GM18870 (cell line): ENCODE results near the gene INPP4B.

Source experiments
- ATAC-seq: cut with Tn5 transposase; IDR thresholded peaks from one replicate; pipeline ENCODE4 v1.9.1; 2021; ENCODE audit warnings: moderate library complexity; ENCODE audit not compliant: unreplicated experiment

The INPP4B gene

GRCh38 chr4:142314686-142315085 is 531.4 kb downstream of the INPP4B start:
- ATAC-seq: no peak

GRCh38 chr4:142314247-142314646 is 531.9 kb downstream of the INPP4B start:
- ATAC-seq: no peak

DNA sequence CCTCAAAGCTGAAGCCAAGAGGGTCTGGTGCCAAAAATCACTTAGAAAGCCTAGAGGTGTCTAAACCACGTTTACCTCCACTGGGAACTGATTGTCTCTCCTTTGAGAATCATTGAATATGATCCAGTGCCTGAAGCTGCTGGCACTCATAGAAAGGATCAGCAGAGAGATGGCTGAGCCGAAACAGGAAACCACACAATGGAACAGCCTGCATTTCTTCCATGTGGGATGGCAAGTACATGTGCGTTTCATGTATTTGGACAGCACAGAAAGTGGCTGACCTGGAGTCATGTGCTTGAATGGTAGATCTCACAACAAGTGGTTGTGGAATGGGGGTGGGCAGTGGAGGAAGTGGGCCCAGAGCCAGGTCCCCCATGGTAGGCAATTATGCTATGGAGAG is 533.7 kb downstream of the INPP4B start:
- no peak for ATAC-seq

DNA sequence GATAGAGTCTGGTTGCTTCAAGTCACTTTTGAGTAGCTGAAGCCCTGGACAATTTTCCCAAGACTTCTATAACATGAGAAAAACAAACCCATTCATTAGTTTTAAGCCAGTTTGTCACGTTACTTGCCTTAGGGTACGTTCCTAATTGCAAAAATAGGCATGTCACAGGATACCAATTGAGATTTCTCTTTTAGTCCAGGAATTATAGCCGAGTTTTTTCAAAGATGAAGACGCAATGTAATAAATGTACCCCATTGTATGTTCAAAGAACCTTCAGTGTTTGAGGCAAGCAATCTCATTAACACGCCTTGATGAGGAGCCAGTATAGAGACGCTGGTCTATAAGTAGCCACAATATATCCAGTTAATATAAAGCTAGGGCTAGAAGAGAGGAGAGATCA is 534.2 kb downstream of the INPP4B start:
- ATAC-seq: no peak

GRCh38 chr4:142309772-142310171 is 536.3 kb downstream of the INPP4B start:
- ATAC-seq: no peak

DNA sequence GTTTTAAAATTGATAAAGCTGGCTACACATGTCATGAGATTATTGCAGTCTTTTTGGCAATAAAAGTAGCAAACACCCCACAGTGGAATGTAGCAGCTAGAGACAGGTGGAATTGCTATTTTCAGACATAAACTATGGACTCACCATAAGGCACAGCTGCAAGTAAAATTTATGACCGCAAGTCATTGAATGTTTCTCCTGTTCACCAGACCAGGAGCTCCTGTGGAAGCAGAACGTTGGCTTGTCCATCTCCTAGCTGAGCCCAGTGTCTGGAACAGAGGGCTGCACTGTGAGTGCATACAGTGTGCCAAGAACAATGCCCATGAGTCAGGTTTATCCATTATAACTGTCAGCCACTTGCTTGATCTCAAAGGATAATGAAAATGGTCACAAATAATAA is 538.2 kb downstream of the INPP4B start:
- ATAC-seq: no peak

DNA sequence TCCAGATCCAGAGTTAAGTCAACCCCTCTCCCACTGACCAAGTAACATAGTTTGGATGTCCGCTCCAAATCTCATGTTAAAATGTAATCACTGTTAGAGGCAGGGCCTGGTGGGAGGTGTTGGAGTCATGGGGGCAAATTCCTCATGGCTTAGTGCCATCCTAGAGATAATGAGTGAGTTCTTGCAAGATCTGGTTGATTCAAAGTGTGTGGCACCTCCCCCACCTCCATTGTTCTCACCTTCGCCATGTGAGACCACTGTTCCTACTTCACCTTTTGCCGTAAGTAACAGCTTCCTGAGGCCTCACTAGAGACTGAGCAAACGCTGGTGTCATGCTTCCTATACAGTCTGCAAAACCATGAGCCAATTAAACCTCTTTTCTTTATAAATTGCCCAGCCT is 548.8 kb downstream of the INPP4B start:
- no peak for ATAC-seq

DNA sequence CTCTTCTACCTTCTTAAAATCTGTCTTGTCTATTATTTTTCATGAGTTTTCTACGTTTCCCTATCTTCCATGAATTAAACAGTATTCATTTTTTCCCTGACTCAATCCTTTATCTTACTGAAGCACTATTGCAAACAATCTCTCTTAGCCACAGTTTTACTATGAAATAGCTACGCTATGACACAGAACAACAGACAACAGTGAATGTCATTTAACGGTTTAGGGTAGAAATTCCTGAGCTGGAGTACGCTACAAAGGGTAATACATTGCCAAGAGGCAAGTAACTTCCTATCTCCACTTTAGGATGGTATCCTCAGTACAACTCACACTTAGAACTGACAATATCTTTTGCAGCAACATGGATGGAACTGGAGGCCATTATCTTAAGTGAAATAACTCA is 552.6 kb downstream of the INPP4B start:
- ATAC-seq: no peak

DNA sequence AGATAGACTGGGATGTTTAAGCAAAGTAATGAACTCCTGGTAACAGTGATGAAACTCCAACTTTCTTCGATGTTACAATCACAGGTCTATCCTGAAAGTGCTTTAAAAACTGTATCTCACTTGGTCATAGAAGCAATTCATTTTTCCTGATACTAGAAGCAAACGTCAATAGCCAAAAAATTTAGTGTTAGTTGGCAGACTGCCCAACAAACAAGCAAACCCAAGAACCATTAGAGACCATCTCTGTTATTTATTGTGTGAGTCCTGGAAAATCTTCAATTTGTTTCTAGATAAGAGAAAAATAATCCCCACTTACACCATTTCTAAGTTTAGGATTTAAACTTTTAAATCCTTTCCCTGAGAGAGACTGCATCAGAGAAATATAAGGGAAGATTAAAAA is 553.9 kb downstream of the INPP4B start:
- ATAC-seq: no peak

GRCh38 chr4:142291299-142292050 is 554.6 kb downstream of the INPP4B start:
- ATAC-seq: no peak

GRCh38 chr4:142287371-142287770 is 558.7 kb downstream of the INPP4B start:
- no peak for ATAC-seq

GRCh38 chr4:142285222-142285583 is 560.9 kb downstream of the INPP4B start:
- ATAC-seq: no peak

- ATAC-seq: no peak
Observed at GRCh38 chr4:142284402-142285221, 561.5 kb downstream of the INPP4B start.

DNA sequence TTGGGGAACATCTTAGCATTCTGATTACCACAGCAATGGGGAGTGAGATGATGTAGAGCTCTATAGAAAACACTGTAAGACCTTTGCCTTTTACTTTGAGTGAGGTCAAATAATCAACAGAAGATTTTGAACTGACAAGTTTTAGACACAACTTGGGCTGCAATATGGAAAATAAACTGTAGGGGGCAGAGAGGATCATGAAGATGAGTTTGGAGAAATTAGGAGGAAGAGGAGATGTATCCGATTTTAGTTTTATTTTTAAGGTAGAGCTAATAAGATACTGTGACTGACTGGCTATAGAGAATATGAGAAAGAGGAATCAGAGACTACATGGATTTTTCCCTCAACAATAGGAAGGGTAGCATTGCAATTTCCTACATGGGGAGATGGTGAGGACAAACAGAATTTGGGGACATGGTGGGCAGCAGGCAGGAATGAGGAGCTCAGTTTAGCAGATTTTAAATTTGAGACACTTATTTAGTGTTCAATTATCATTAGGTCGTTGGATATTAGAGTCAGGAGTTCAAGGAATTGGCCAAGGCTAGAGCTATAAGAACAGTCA is 563.1 kb downstream of the INPP4B start:
- ATAC-seq: no peak

- no peak for ATAC-seq
Observed at GRCh38 chr4:142281999-142282398, 564.1 kb downstream of the INPP4B start.

DNA sequence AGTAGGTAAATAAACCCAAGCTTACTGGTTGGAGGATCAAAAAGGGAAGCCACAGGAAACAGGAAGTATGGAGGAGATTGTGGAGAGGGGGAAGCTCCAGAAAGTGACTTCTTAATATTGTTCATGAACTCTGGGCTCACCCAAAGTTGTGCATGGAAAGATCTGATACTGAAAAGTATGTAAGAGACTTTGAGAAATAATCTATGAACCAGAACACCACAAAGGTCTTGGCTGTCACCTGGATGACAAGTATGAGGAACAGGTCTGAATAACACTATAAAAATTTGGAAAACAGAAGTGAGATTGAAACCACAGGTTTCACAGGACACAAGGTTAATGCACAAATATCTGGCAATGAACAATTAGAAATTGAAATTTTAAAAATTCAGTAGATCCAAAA is 567.4 kb downstream of the INPP4B start:
- no peak for ATAC-seq

DNA sequence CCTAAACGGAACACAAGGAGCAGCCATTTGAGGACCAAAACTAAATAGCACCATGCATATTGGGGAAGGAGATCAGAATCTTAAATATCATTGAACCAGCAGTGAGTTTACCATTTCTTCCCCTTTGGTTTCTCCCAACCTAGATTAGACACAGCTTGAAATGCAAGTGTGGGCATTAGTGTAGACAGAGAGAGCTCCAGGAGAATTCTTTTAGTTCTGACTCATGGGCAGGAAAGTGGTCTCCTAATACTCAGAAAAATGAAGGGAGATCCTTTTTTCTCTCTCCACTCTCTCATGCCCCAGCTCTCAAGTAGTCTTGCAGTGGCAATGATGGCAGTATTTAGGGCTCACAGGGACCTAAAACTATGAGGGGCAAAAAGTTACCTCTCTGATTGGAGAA is 567.9 kb downstream of the INPP4B start:
- ATAC-seq: no peak

DNA sequence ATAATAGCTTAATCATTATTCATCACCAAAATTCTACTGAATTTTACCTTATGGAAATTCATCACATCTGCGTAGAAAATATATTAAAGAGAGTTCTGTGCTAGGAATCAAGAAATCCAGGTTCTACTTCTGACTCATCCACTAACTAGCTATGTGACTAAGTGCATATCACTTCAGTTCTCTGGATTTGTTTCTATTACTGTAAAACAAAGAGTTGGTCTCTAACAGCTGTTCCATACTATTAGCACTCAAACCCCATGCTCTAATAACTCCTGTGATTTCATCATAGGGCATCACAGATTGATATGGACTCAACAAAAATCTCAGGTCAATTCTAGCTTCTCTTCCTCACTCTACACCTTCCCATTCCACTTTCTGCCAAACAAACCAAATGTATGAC is 572.0 kb downstream of the INPP4B start:
- no peak for ATAC-seq

GRCh38 chr4:142272452-142272851 is 573.6 kb downstream of the INPP4B start:
- ATAC-seq: no peak

DNA sequence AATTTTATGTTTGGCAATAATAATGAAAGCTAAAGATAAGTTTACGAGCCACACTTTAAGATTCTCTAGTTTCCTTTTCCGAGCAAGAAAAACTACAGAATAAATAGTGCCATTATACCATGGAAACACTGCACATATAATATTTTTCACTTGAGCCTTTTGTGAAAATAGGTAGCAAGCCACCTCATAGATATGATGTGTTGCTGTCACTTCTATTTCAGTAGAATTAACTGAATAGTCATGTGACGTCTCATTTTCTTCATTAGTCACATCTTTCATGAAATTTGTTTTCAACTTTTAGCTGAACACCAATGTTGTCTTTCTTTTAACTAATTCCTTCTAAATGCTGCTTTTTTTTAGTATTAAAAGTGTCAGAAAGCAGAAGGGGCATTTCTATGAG is 574.3 kb downstream of the INPP4B start:
- ATAC-seq: no peak

GRCh38 chr4:142267101-142267500 is 579.0 kb downstream of the INPP4B start:
- ATAC-seq: no peak

DNA sequence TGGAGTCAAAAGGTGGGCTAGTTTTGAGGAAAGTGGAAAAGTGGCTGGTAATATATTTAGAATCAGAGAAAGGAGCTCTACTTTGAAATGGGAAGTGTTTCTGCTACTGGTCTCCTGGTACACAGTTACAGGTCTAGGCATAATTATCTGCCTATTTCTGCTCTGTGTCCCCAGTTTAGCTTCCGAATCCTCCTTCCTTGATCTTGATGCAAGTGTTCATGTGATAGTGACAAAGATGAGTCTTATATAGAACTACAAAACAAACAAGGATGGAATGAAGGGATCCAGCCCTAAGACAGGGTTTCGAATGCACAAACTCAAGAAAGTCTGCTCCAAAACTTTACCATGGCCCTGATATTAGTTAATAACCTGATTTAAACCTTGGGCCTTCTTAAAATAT is 580.2 kb downstream of the INPP4B start:
- ATAC-seq: no peak
